GM19023 (cell line): ENCODE data around the gene LIMS2.

Experiments
- ATAC-seq: cut with Tn5 transposase; IDR thresholded peaks from one replicate; pipeline ENCODE4 v1.9.1; 2021; ENCODE audit warnings: mild to moderate bottlenecking, moderate library complexity; ENCODE audit not compliant: unreplicated experiment

LIMS2 gene

GRCh38 chr2:127701651-127702394 is 26.5 kb upstream of the LIMS2 start:
- ATAC-seq, result peak; percentile 54

- peak; percentile 78 for ATAC-seq
Measured at GRCh38 chr2:127701193-127701650, 25.9 kb upstream of the LIMS2 start, which contains the start of gene SFT2D3. Gene SFT2D3, plus strand, starts transcription at chr2:127701497. Its CDS starts 32 bp downstream, at chr2:127701529.

- ATAC-seq, result peak; percentile 30
Measured at GRCh38 chr2:127700527-127701192, 25.3 kb upstream of the LIMS2 start.

DNA sequence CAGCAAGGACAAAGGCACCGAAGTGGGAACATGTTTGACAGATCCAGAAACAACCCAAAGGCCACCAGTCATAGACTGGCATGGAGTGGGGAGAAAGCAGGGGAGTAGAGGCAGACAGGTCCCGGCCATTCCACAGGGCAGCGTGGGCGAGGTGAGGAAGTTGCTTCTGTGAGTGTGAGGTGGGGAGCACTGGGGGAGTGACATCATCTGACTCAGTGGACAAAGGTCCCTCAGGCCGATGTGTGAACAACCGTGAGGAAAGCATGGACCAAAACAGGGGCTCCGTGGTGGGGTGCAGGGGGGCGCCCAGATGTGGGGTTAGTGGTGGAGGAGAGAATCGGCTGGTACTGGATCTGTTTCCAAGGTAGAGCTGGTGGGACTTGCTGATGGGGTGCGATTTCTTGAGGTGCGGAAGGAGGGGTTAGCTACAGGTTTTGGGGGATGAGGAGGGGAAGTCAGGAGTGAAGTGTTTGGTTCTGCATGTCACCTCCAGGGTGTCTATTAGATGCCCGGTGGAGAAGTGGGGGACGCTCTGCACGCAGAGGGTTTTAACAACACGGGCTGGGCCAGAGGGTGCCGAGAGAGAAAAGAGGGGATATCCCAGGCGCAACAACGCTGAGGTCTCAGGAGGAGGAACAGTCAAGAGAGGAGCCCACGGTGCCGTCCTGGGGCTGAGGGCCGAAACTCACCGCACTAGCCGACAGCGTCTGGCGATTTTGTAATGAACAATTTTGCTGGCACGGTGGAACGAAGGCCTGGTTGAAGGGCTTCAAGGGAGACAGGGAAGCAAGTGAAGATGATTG is 23.4 kb upstream of the LIMS2 start:
- no peak for ATAC-seq

DNA sequence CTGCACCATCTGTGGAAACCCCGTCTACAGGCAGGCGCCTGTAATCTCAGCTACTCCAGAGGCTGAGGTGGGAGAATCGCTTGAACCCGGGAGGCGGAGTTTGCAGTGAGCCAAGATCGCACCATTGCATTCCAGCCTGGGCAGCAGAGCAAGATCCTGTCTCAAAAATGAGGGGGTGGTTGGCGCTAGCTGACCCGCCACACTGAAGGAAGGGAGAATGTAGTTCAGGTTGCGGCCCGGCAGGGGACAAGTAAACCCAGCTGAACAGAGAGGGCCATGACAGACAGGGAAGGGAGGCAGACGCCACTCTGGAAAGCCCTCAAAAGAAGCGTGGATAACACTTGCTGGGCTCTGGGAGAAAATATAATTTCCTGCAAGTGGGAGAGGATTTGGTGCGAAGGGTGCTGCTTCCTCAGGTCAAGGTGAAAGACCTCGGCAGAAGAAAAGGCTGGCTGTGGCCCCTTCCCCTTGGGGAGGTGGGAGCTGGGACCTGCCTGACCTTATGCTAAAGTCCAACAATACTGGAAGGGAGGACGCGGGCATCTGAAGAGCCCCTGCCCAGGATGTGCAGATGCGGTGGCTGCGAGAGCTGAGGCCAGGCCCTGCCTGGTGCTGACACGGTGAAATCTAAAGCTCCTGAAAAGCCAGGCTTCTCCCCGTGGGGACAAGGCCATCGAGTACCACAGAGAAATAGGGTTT is 22.3 kb upstream of the LIMS2 start:
- ATAC-seq, result no peak

GRCh38 chr2:127695491-127696472 is 20.5 kb upstream of the LIMS2 start:
- no peak for ATAC-seq

- ATAC-seq, result no peak
Measured at GRCh38 chr2:127694986-127695385, 19.7 kb upstream of the LIMS2 start.

DNA sequence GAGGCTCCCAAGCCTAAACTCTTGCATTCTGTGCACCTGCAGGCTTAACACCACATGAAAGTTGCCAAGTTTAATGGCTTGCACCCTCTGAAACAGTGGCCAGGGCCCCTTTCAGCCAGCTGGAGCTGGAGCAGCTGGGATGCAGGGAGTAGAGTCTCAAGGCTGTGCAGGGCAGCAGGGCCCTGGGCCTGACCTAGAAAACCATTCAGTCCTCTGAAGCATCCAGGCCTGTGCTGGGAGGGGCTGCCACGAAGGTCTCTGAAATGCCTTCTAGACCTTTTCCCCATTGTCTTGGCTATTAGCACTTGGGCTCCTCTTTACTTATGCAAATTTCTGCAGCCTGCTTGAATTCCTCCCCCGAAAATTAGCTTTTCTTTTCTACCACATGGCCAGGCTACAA is 15.4 kb upstream of the LIMS2 start:
- ATAC-seq, result no peak

DNA sequence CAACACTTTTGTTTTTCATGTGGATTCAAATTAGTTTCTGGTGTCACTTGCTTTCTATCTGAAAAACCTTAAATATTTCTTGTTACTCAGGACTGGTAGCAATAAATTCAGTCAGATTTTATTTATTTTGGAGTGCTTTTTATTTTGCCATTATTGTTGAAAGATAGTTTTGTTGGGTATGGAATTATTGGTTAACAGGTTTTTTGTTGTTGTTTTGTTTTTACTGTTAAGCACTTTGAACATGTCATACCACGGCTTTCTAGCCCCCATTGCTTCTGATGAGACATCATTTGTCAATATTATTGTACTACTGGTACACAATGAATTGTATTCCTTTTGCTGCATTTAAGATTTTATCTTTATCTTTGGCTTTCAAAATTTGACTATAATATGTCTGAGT is 13.1 kb upstream of the LIMS2 start:
- no peak for ATAC-seq

DNA sequence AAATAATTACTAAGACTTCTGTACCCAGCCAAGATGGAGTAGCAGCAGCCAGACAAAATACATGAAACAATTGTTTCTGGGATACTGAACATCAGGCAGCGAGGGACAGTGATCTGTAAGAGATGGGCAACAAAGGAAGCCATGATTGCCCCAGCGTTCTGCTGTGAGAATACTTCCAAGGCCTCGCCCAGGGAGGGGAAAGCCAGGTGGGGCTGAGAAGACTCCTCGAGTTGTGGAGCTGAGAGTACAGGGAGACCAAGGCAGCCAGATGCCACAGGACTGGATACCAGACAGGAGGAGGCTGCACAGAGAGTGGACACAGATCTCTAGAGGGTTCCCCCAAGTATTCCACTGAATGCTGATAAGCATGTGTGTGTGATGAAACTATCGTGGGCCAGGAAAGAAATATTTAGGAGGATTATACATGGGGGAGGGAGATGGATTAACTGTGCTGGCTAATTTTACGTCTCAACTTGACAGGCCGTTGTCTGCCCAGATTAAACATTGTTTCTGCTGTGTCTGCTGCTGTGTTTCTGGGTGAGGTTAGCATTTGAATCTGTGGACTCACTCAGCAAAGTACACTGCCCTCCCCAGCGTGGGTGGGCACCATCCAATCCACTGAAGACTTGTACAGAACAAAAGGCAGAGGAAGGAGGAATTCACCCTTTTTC is 10.2 kb upstream of the LIMS2 start:
- ATAC-seq, result no peak

- no peak for ATAC-seq
Measured at GRCh38 chr2:127683757-127684156, 8.4 kb upstream of the LIMS2 start.

- ATAC-seq, result no peak
Measured at GRCh38 chr2:127683056-127683455, 7.7 kb upstream of the LIMS2 start.

- ATAC-seq, result no peak
Measured at GRCh38 chr2:127681976-127682857, 6.9 kb upstream of the LIMS2 start.

DNA sequence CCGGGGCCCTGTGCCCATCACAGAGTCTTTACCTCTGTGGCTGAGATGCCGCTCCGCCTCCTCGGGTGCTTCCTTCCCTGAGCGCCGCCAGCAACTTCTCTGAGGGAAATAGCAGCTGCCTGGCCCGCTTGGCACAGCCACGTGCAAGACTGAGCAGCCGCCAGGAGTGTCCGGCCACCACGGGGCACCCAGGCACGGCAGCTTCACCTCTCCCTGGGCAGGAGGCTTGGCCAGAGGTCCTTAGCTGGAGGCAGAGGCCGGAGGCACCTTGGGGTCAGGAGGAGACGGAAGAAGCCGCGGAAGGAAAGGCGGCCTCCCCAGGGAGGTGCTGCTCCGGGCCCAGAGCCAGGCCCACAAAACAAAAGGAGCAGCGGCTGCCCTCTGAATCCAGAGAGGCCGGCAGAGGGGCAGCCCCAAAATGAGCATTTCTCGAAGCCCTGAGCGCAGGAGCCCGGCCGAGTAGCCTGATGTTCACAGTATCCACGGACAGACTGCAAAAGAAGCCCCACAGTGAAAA is 6.0 kb upstream of the LIMS2 start:
- ATAC-seq, result no peak

DNA sequence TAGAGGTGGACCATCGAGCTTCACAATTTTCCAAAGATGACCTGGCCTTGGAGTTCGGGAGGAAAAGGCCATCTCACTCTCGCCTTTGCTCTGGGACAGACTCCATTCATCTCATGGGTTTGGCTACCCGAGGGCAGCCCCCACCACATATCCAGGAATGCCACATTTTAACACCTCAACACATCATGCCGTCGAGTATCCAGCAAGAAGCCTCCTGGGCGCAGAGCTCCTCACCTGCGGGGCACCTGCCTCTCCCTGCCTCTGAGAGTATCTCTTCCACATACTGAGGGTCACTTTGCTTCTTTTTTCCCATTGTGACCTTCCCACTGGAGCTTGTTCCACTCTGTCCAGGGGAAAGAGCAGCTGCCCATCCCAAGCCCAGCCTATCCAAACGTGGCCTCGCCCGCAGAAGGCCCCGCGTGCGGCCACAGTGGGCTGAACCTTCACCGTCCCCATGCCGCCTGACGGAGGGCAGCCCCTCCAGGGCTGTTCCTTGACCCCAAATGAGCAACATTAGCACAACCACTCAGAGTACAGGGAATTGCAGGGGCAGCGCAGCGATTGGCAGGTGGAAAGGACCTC is 5.5 kb upstream of the LIMS2 start:
- no peak for ATAC-seq

DNA sequence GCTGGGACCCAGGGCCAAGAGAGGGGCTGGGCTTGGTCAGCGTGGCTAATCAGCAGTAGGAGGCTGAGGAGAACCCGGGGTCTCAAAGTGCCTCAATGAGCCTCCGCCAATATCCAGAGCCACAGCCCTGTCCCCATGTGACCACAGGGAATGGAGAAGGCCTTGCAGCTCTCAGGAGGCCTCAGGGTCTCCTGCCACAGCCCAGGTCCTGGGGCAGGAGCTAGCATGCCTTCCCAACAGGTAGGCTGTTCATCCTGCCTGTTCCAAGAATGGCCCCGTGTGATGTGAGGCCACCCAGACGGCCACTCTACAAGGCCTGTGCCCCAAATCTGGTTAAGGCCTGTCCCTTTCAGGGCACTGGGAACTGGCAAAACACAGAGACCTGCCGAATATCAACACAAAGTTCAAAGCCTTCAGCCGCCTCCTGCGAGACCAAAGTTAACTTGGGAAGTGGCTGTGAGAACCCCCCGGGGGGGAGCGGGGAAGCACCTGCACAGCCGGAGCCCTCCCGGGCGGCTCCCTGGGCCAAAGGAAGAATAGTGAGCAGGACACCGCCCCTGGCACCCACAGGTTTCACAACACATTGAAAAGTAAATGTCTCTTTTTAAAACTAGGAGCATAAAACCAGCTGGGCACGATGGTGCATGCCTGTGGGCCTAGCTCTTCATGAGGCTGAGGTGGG is 4.5 kb upstream of the LIMS2 start:
- no peak for ATAC-seq

GRCh38 chr2:127678991-127679390 is 3.7 kb upstream of the LIMS2 start:
- no peak for ATAC-seq
